AG09319 (cell line): ENCODE data around the gene PFDN1.

ENCODE experiments used
- DNase-seq: peaks from one replicate; pipeline ENCODE4 v3.0.0-alpha.2; 2010; ENCODE audit warnings: low read depth; ENCODE audit errors: extremely low read depth
- TF ChIP-seq, protein P1 (sequence below): IDR thresholded peaks from 2 replicates; pipeline ENCODE4 v1.5.1; 2011; ENCODE audit warnings: low read depth, mild to moderate bottlenecking, inconsistent platforms, low read length, moderate library complexity

The PFDN1 gene

DNA sequence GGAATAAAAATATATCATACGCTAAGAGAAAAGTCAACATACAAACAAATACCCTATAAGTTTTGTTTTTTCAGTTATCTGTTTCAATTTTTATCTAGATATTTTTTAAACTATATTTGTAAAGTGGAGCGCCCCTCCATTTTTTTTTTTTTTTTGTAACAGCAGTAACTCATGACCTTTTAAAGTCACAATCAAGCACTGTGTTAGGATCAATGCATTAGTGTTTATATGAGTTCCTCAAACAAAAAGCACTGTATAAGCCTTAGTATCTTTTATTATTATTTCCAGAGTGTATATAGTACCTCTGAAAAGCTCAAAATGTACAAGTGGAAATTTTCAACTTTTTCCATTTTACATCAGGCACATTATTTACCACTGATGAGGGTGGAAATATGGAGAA, 20.6 kb downstream of the PFDN1 start:
- TF ChIP-seq, protein P1, sequence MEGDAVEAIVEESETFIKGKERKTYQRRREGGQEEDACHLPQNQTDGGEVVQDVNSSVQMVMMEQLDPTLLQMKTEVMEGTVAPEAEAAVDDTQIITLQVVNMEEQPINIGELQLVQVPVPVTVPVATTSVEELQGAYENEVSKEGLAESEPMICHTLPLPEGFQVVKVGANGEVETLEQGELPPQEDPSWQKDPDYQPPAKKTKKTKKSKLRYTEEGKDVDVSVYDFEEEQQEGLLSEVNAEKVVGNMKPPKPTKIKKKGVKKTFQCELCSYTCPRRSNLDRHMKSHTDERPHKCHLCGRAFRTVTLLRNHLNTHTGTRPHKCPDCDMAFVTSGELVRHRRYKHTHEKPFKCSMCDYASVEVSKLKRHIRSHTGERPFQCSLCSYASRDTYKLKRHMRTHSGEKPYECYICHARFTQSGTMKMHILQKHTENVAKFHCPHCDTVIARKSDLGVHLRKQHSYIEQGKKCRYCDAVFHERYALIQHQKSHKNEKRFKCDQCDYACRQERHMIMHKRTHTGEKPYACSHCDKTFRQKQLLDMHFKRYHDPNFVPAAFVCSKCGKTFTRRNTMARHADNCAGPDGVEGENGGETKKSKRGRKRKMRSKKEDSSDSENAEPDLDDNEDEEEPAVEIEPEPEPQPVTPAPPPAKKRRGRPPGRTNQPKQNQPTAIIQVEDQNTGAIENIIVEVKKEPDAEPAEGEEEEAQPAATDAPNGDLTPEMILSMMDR = no peak
- no peak for DNase-seq

DNA sequence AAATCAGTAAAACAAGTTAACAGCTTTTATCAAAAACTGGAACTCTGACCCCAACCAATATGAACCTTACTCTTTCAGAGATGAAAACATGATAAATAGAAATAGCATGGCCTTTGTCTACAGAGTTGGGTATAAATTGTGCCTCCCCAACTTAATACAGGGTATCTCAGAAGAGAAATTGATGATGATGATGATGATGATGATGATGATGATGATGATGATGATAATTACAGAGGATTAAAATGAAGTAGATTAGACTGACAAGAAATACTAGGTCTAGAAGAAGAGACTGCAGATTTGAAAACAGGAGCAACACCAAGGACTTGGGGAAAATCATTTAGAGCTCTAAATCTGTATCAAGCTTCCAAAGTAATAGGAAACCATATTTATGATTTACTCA, 27.1 kb downstream of the PFDN1 start:
- no peak for DNase-seq
- TF ChIP-seq, protein P1 = no peak

DNA sequence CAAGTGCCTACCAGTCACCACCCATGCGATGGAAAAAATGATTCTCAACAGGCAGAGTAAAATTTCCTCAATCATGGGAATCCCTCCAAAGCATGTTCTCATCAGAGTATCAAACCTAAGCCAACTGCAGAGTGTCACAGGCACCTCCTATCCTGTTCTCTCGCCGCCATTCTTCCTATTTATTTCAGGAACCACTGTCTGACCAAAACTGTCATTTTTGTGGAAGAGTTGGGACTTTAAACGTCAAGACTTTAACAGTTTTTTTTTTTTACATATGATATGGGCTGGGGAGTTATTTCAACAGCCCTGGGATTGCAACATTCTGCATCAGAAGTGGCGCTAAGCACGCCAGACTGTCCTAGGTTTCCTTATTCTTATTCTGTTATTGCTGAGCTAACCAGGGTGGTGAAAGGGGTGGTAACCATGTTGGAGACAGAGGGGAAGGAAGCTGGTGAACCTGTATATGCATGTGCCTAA, 29.5 kb downstream of the PFDN1 start:
- DNase-seq = no peak
- TF ChIP-seq, protein P1 = no peak

DNA sequence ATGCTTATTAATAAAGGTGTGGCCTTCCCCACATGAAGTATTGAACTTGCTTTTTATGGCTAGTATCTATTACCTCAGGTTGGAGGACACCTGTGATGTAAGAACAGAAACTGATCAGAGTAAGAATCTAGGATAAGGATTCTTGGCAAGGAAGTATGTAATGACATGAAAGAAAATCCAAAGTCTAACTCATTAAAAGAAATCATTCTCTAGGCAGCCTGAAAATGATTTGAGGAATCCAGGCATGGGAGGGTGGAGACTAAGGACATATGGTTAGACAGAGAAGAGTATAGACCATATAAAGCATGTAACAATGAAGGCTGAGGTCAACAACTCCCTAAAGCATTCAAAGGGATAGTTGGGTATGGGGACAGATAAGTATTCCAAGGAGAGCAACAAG, 32.9 kb downstream of the PFDN1 start:
- TF ChIP-seq, protein P1 = no peak
- no peak for DNase-seq

DNA sequence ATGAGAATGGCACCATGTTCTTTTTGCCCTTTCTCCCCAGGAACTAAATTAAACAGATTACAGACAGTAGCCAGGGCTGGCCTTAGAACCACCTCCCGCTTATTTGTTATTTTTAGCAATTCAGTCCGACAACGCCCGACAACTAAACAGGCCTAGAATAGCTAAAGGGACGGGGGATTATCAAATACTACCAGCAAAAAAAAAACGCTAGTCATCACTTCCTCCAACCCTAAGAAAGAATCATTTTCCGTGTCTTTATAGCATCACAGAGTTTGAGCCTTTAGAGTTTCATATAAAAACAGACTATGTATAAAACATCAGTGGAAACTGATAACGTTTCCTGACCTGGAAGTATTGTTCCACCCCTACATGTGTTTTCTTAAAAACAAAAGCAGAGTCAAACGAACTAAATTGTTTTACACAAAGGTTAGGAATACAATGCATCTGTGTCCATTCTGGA, 35.3 kb downstream of the PFDN1 start:
- no peak for DNase-seq
- TF ChIP-seq, protein P1 = no peak

DNA sequence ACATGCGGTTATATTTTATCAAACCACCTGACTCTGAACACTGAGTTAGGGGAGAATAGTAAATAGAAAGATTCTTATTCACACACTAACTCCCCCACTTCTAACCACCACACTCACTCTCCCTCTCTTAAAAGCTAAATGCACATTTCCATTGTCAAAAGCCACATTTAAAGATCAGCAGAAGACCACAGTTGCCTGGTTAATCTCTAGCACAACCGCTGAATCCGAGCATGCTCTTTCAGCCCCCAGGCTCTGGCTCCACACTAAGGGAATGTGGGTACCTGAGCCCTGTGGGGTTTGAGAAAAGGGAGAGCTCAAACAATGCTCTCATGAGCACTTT, 35.7 kb downstream of the PFDN1 start:
- TF ChIP-seq, protein P1 = no peak
- no peak for DNase-seq

DNA sequence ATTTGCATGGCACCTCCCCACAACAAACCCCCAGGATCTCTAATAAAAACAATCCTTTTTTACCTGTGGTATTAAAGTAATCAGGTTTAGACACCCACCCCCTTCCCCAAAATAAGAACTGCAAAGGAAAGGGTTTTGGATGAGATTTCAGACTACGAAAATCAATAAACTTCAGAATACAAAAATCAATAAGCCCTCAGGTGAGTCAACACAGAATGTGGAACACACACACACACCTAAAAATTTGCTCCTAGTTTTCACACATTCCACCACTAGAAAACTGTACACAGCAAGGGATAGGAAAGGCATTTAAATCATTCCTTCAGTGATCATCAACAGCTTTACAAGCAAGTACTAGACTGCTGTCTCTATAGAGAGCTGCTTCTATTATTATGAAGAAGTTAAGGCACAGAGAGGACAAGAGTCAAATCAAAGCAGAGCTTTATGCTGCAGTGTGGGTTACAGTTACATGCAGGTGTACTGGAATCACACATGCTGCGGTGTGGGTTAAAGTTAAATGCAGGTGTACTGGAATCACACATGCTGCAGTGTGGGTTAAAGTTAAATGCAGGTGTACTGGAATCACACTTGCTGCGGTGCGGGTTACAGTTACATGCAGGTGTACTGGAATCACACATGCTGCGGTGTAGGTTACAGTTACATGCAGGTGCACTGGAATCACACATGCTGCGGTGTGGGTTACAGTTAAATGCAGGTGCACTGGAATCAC, 36.3 kb downstream of the PFDN1 start:
- no peak for DNase-seq
- TF ChIP-seq, protein P1 = no peak
